AG09309 (cell line): ENCODE measurements around the gene SNX11.

Experiments
- DNase-seq: peaks from one replicate; pipeline ENCODE4 v3.0.0-alpha.2; 2010; ENCODE audit warnings: low read depth
- H3K4me3 ChIP-seq: 2 replicates; pipeline ENCODE4 v1.5.1; 2011; ENCODE audit warnings: mild to moderate bottlenecking, low read depth, low read length, moderate library complexity; ENCODE audit not compliant: control insufficient read depth
- CTCF ChIP-seq: IDR thresholded peaks from 2 replicates; pipeline ENCODE4 v1.5.1; 2011; ENCODE audit warnings: mild to moderate bottlenecking, low read depth, low read length, inconsistent platforms; ENCODE audit not compliant: insufficient read depth, control insufficient read depth; ENCODE audit errors: missing control alignments

SNX11 gene

GRCh38 chr17:48161127-48161905, 53.8 kb downstream of the SNX11 start:
- H3K4me3 ChIP-seq: no peak overlapping the region
- DNase-seq: no peak
- TF ChIP-seq CTCF: no peak

GRCh38 chr17:48162306-48162934, 54.9 kb downstream of the SNX11 start:
- H3K4me3 ChIP-seq: no peak overlapping the region
- no peak for TF ChIP-seq CTCF
- DNase-seq: no peak

GRCh38 chr17:48162946-48163506, 55.5 kb downstream of the SNX11 start:
- no peak for TF ChIP-seq CTCF
- no peak for DNase-seq
- no peak overlapping the region for H3K4me3 ChIP-seq

DNA sequence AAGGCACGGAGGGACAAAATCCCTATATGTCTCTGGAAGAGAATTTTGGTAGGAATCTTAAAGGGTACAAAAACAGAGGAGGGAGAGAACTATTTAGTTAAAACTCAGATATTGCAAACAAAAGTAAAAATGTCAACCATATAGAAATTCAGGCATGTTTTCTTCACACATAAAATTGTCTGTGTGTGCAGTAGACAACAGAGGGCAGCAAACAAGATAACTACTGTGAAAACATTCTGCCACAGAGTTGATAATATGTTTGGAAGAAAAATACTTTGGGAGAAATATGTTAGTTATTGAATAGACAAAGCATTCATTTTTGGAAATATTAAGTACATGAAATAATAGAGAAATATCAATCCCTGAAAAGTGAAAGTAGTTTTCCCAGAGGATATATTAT, 56.2 kb downstream of the SNX11 start:
- H3K4me3 ChIP-seq: no peak overlapping the region

DNA sequence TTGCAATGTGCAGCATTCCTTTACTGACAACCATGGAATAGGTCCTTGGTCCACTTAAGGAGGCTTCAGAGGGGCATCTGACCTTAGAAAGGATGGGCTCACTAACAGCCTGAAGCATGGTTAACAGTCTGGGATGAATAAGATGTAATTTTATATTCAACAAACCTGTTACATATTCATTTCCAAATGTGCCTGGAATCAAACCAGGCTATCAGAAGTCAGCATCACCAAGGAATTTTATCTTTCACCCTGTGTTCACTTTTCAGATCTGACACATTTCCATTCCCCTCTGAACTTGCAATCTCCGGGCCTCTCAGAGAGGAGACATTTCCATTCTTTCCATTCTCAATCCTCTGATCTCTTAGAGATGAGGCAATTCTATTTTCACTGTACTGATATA, 62.4 kb downstream of the SNX11 start:
- no peak overlapping the region for H3K4me3 ChIP-seq
- TF ChIP-seq CTCF: no peak
- no peak for DNase-seq

More for the DNA sequence above, 56.2 kb downstream of the SNX11 start:
- no peak for DNase-seq
- TF ChIP-seq CTCF: peak; percentile 14
